Measurements from ENCODE around the gene CTDP1. TPM values are rescaled to one million over a fixed set of nuclear protein-coding genes. Genes with fewer than 3 reads are reported as not detected.

CTDP1 gene
- total and polyA plus RNA-seq, 4 donors = 2.7 to 13.9 (median 10.5) TPM

DNA sequence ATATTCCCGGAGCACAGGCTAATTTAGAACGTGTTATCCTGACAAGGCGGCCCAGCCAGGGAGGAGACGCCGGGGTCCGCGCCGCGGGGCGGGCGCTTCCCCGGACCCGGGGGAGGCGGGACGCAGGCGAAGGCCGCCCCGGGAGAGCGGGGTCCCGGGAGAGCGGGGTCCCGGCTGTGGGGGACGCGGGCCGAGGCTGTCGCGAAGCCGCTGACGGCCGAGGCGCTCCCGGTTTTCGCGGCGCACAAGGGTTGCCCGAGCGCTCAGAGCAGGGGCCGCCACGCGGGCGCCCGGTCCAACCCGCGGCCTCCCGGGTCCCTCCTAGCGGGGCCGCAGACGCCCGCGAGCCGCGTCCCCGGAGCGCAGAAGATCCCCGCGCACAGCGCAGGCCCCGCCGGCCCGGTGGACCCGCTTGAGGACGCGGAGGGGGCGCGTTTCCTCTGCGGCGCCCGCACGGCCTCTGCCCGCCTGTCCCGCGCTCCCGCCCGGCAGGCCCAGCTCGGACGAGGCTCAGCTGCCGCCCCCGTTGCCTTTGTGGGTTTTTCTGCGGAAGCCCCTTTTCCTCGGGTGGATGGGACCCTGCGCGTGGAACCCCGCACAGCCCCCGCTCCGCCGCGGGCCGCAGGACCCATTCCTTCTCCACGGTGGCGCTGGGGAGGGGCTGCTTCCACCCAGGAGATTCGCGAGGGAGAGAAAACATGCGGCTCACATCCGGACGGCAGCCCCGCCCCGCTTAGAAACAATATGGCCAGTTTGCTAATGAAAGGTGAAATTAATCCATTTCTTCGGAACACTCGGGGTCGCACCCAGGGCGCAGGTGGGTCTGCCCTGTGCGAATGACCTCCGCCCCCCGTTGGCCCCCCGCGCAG, 108.5 kb downstream of the CTDP1 start:
- Histone ChIP-seq H3K4me1 (ENCODE audit: control insufficient read depth in 4 of 4, insufficient read depth in 4 of 4, low read length in 3 of 4) (peaks cover 0 to 5% (median 2%) of the 10 kb centered on the region in 4 donors), H3K27me3 (ENCODE audit: control insufficient read depth in 4 of 4, insufficient read depth in 4 of 4, low read length in 3 of 4) (peaks cover 0 to 15% (median 7%) of the 10 kb centered on the region in 4 donors), H3K27ac (ENCODE audit: low read depth in 1 of 2, low read length in 2 of 2) (no peak overlapping the region), H3K4me3 (ENCODE audit: low read depth in 1 of 3, low read length in 3 of 3) (peak overlapping the region in 1 of 3 donors; percentile 16), H3K9me3 (ENCODE audit: control insufficient read depth in 4 of 4, low read length in 3 of 4) (peaks cover 0 to 8% (median 2%) of the 10 kb centered on the region in 4 donors), H3K9ac (ENCODE audit: low read depth in 1 of 2, low read length in 2 of 2) (no peak overlapping the region), H3K36me3 (ENCODE audit: control insufficient read depth in 4 of 4, insufficient read depth in 3 of 4, low read depth in 1 of 4, low read length in 3 of 4) (no peaks in the 10 kb centered on the region)
- TF ChIP-seq REST (IDR thresholded peaks at IDR 0.05) (no peak), EGR1 (IDR thresholded peaks at IDR 0.05; ENCODE audit: low read depth in 2 of 2) (no peak), FOXA2 (IDR thresholded peaks at IDR 0.05) (no peak), RXRA (IDR thresholded peaks at IDR 0.05) (no peak)
- DNase-seq (ENCODE audit: low spot score) = no peak
- 12% methylated on average over 106 of the region's 106 CpGs for WGBS

GRCh38 chr18:79788734-79789085, 109.1 kb downstream of the CTDP1 start:
- no peak for TF ChIP-seq NR2F2 (IDR thresholded peaks at IDR 0.05)
- TF ChIP-seq REST (IDR thresholded peaks at IDR 0.05) = no peak
- no peak for TF ChIP-seq HNF4G (IDR thresholded peaks at IDR 0.05)
- no peak for TF ChIP-seq MAX (IDR thresholded peaks at IDR 0.05)
- TF ChIP-seq GABPA (IDR thresholded peaks at IDR 0.05 in 1 of 2, conservative IDR thresholded peaks at IDR 0.05 in 1 of 2) = no peak
- no peak for TF ChIP-seq JUND (IDR thresholded peaks at IDR 0.05)
- no peak for TF ChIP-seq HNF4A (conservative IDR thresholded peaks at IDR 0.05)
- TF ChIP-seq, protein P1, sequence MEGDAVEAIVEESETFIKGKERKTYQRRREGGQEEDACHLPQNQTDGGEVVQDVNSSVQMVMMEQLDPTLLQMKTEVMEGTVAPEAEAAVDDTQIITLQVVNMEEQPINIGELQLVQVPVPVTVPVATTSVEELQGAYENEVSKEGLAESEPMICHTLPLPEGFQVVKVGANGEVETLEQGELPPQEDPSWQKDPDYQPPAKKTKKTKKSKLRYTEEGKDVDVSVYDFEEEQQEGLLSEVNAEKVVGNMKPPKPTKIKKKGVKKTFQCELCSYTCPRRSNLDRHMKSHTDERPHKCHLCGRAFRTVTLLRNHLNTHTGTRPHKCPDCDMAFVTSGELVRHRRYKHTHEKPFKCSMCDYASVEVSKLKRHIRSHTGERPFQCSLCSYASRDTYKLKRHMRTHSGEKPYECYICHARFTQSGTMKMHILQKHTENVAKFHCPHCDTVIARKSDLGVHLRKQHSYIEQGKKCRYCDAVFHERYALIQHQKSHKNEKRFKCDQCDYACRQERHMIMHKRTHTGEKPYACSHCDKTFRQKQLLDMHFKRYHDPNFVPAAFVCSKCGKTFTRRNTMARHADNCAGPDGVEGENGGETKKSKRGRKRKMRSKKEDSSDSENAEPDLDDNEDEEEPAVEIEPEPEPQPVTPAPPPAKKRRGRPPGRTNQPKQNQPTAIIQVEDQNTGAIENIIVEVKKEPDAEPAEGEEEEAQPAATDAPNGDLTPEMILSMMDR (IDR thresholded peaks at IDR 0.05; ENCODE audit: low read depth, low read length, missing input control) = no peak
- TF ChIP-seq SP1 (IDR thresholded peaks at IDR 0.05) = no peak
- TF ChIP-seq YY1 (IDR thresholded peaks at IDR 0.05) = no peak
- no peak for TF ChIP-seq RXRA (IDR thresholded peaks at IDR 0.05)
- no peak for TF ChIP-seq TAF1 (conservative IDR thresholded peaks at IDR 0.05)
- no peak for DNase-seq (ENCODE audit: low spot score)
- H3K4me3 ChIP-seq (ENCODE audit: low read depth in 1 of 3, low read length in 3 of 3) = no peak overlapping the region
- H3K9me3 ChIP-seq (ENCODE audit: control insufficient read depth in 4 of 4, low read length in 3 of 4) = peaks cover 0 to 8% (median 2%) of the 10 kb centered on the region in 4 donors
- H3K27me3 ChIP-seq (ENCODE audit: control insufficient read depth in 4 of 4, insufficient read depth in 4 of 4, low read length in 3 of 4) = peaks cover 0 to 15% (median 7%) of the 10 kb centered on the region in 4 donors
- H3K4me1 ChIP-seq (ENCODE audit: control insufficient read depth in 4 of 4, insufficient read depth in 4 of 4, low read length in 3 of 4) = peaks cover 0 to 5% (median 2%) of the 10 kb centered on the region in 4 donors
- WGBS = 50% methylated on average over 27 of the region's 27 CpGs
- no peak overlapping the region for H3K27ac ChIP-seq (ENCODE audit: low read depth in 1 of 2, low read length in 2 of 2)
- no peak overlapping the region for H3K9ac ChIP-seq (ENCODE audit: low read depth in 1 of 2, low read length in 2 of 2)
- H3K36me3 ChIP-seq (ENCODE audit: control insufficient read depth in 4 of 4, insufficient read depth in 3 of 4, low read depth in 1 of 4, low read length in 3 of 4) = no peaks in the 10 kb centered on the region

Data from liver (tissue), 9 donors.